ENCODE results near the gene SPACA6. TPM values are rescaled to one million over a fixed set of nuclear protein-coding genes. Genes with fewer than 3 reads are reported as not detected.

SPACA6 gene
- total RNA-seq, 6 experiments from 2014 or later, result 12.2 to 14.9 (median 13.3) TPM

- H3K4me3 Mint-ChIP-seq, result no peak overlapping the region; the same call in 1 of the 2 replicates
- H3K9me3 Mint-ChIP-seq, result no peaks in the 10 kb centered on the region
- TF ChIP-seq, protein P1, sequence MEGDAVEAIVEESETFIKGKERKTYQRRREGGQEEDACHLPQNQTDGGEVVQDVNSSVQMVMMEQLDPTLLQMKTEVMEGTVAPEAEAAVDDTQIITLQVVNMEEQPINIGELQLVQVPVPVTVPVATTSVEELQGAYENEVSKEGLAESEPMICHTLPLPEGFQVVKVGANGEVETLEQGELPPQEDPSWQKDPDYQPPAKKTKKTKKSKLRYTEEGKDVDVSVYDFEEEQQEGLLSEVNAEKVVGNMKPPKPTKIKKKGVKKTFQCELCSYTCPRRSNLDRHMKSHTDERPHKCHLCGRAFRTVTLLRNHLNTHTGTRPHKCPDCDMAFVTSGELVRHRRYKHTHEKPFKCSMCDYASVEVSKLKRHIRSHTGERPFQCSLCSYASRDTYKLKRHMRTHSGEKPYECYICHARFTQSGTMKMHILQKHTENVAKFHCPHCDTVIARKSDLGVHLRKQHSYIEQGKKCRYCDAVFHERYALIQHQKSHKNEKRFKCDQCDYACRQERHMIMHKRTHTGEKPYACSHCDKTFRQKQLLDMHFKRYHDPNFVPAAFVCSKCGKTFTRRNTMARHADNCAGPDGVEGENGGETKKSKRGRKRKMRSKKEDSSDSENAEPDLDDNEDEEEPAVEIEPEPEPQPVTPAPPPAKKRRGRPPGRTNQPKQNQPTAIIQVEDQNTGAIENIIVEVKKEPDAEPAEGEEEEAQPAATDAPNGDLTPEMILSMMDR (IDR thresholded peaks at IDR 0.05), result no peak
- peaks cover 58% of the 10 kb centered on the region for H3K36me3 Mint-ChIP-seq (ENCODE audit: low read depth)
- no peak for DNase-seq
- peaks cover 37% of the 10 kb centered on the region for H3K4me1 Mint-ChIP-seq (ENCODE audit: low read depth)
- peaks cover 3% of the 10 kb centered on the region; the same call in 1 of the 2 replicates for H3K27me3 Mint-ChIP-seq (ENCODE audit: insufficient read depth)
- peak overlapping the region; percentile 22 for H3K27ac Mint-ChIP-seq
These were observed 689 bp downstream of the SPACA6 start for GRCh38 chr19:51693819-51694218.

DNA sequence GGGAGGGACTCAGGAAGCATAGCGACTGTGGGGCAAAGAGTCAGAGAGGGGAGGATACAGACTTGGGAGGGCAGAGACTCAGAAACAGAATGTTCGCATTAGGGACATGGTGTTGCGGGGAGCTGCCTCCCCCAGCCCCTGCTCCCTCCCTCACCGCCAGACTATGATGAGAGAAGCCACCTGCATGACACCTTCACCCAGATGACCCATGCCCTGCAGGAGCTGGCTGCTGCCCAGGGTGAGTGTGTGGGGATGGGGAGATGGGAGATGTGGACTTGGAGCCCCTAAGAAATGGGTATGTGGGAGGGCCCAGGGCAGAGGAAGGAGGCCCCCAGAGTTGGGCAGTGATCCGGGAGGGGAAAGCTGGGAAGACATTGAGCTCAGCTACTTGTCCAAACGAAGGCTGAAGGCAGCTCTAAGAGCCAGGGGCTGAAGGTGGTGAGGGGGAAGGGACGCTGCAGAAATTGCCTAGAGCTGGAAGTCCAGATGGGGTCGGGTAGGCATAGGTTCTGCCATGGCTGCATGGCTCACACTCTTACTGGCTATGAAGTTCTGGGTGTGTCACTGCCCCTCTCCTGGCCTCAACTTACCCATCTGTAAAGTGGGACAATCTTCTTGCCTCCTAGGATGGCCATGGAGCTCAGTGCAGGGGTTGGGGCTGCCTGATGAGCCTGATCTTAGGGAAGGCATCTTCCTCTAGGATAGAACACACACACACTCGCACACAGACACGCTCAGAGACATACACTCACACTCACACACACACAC lies 1.4 kb downstream of the SPACA6 start:
- DNase-seq, result no peak
- Mint-ChIP-seq H3K36me3 (ENCODE audit: low read depth) (peaks cover 65% of the 10 kb centered on the region), H3K4me1 (ENCODE audit: low read depth) (peaks cover 37% of the 10 kb centered on the region), H3K27ac (peak overlapping the region; percentile 22), H3K9me3 (no peaks in the 10 kb centered on the region), H3K27me3 (ENCODE audit: insufficient read depth) (peaks cover 3% of the 10 kb centered on the region; the same call in 1 of the 2 replicates), H3K4me3 (no peak overlapping the region)
- TF ChIP-seq, protein P1 (IDR thresholded peaks at IDR 0.05), result no peak

DNA sequence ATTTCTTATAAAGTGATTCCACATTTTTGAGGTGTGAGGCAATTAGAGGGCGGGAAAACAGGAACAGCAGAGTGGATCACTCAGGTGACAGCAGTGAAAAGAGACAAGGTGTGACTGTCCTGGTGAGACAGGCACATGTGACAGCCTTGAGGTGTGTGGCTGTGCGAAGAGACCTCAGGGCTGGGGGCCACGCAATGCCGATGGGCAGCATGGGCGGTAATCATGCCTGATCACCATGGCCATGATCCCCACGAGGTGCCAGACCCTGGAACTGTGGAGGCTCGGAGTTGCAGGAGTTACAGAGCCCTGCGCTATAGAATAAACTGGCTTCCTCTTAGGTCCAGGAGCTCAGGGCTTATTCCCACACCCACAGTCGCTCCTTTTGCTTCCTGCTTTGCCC lies 2.0 kb downstream of the SPACA6 start:
- no peak for DNase-seq
- no peak overlapping the region for H3K27ac Mint-ChIP-seq
- H3K4me3 Mint-ChIP-seq, result no peak overlapping the region
- H3K4me1 Mint-ChIP-seq (ENCODE audit: low read depth), result peaks cover 37% of the 10 kb centered on the region
- TF ChIP-seq, protein P1 (IDR thresholded peaks at IDR 0.05), result no peak
- no peaks in the 10 kb centered on the region for H3K9me3 Mint-ChIP-seq
- H3K36me3 Mint-ChIP-seq (ENCODE audit: low read depth), result peaks cover 69% of the 10 kb centered on the region
- H3K27me3 Mint-ChIP-seq (ENCODE audit: insufficient read depth), result peaks cover 1% of the 10 kb centered on the region; the same call in 1 of the 2 replicates

DNA sequence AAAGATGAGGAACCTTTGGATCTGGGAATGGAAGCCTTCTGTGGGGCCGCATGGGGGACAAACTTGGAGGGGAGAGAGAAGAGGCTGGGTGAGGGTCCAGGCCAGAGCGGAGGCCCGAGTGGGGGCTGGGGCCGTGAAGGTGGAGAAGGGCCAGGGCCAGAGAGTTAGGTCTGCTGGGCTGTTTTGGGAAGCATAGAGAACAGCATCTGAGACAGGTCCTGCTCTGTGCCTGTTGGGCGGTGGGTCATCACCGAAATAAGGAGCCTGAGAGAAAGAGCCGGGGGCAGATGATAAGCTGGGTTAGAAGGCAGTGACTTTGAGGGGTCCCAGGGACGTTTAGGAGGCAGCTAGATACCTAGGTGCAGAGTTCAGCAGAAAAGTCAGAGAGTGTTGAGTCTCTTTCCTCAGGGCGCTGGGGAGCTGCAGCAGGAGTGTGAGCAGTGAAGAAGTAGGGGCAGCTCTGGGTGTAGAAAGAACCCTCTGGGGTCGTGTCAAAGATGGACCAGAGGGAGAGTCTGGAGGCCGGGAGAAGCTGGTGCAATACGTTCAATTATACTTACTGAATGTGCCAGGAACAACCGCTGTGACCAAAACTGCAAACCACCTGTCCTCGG lies 2.7 kb downstream of the SPACA6 start:
- H3K36me3 Mint-ChIP-seq (ENCODE audit: low read depth), result peaks cover 75% of the 10 kb centered on the region
- DNase-seq, result no peak
- H3K4me3 Mint-ChIP-seq, result no peak overlapping the region
- H3K27me3 Mint-ChIP-seq (ENCODE audit: insufficient read depth), result no peaks in the 10 kb centered on the region; the same call in 1 of the 2 replicates
- TF ChIP-seq, protein P1 (IDR thresholded peaks at IDR 0.05), result no peak
- H3K27ac Mint-ChIP-seq, result no peak overlapping the region
- H3K9me3 Mint-ChIP-seq, result no peaks in the 10 kb centered on the region
- H3K4me1 Mint-ChIP-seq (ENCODE audit: low read depth), result peaks cover 37% of the 10 kb centered on the region

DNA sequence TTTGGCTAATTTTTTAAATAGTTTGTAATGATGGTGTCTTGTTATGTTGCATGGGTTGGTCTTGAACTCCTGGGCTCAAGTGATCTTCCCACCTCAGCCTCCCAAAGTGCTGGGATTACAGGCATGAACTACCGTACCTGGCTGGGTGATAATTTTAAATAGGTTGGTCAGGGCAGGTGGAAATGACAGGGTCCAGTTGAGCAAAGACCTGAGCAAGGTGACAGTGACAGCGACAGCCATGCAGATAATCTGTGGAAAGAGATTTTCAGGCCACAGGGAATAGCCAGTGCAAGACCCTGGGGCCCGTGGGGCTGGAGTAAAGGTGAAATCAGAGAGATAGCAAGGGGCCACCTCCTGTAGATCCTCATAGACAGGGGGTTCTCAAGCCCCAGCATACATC lies 3.5 kb downstream of the SPACA6 start:
- DNase-seq, result no peak
- Mint-ChIP-seq H3K4me3 (no peak overlapping the region), H3K4me1 (ENCODE audit: low read depth) (peaks cover 31% of the 10 kb centered on the region), H3K36me3 (ENCODE audit: low read depth) (peaks cover 81% of the 10 kb centered on the region), H3K9me3 (no peaks in the 10 kb centered on the region), H3K27ac (no peak overlapping the region), H3K27me3 (ENCODE audit: insufficient read depth) (no peaks in the 10 kb centered on the region; the same call in 1 of the 2 replicates)
- TF ChIP-seq, protein P1 (IDR thresholded peaks at IDR 0.05), result no peak
